Testis (tissue), 3 donors: ENCODE data around the gene HOXA3. TPM values are rescaled to one million over a fixed set of nuclear protein-coding genes. Genes with fewer than 3 reads are reported as not detected.
A peak's percentile ranks its signal among the peaks of the same experiment; 100 is the strongest.

ENCODE experiments used
- DNase-seq: peaks from one replicate; pipeline ENCODE4 v3.0.0-alpha.2; 2019
- H3K27ac ChIP-seq, 2 donors: fragments of 200-600 bp; sonication (generic); one replicate each; pipeline ENCODE4 v1.5.1; 2019
- H3K27me3 ChIP-seq: fragments of 200-600 bp; sonication (generic); one replicate; pipeline ENCODE4 v1.5.1; 2019
- H3K36me3 ChIP-seq: fragments of 200-600 bp; sonication (generic); one replicate; pipeline ENCODE4 v1.5.1; 2017; ENCODE audit warnings: low read depth; ENCODE audit errors: missing control alignments
- H3K4me1 ChIP-seq: fragments of 200-600 bp; sonication (generic); one replicate; pipeline ENCODE4 v1.5.1; 2019
- H3K4me3 ChIP-seq, 2 donors: fragments of 200-600 bp; sonication (generic); one replicate each; pipeline ENCODE4 v1.5.1; 2017 to 2019
- H3K9me3 ChIP-seq: fragments of 200-600 bp; sonication (generic); one replicate; pipeline ENCODE4 v1.5.1; 2017
- POLR2A ChIP-seq: fragments of 450-650 bp; IDR thresholded peaks from one replicate; pipeline ENCODE4 v1.6.1; 2017; ENCODE audit warnings: antibody characterized with exemption, mild to moderate bottlenecking, moderate library complexity
- WGBS, 2 donors: methylation state at CpG; one replicate each; pipeline ENCODE4 v1.1.5; 2018; 5-methylcytosine and 5-hydroxymethylcytosine counted together
- intact Hi-C: fragments of 100-400 bp; cut with DNase I; formaldehyde crosslinking; loops from one replicate; pipeline ENCODE4 v1.15.1; 2023; ENCODE audit warnings: low total_unique reads
- polyA plus RNA-seq: library from polyadenylated mRNA; stranded (reverse); fragments of 350-450 nt; fragmentation: Illumina TruSeq; extraction: RNeasy Lipid Tissue Mini Kit (QIAGEN cat#74804); gene quantifications from one replicate; pipeline ENCODE4 v1.2.3, GENCODE V29; 2014; ENCODE audit warnings: low read depth, low replicate concordance; ENCODE audit not compliant: insufficient read depth
- total RNA-seq, 2 donors: library from RNA; depleted of rRNA; stranded (reverse); fragments of >200 nt; gene quantifications; one replicate each; pipeline ENCODE4 v1.2.3, GENCODE V29; 2016
- TF ChIP-seq, protein P1 (sequence below), 3 experiments: fragments of 450-650 bp in 2 of 3; fragments of 200-600 bp in 1 of 3; sonication (generic) in 1 of 3; IDR thresholded peaks; one replicate each; pipeline ENCODE4 v1.5.1; 2016 to 2019; ENCODE audit warnings: antibody characterized with exemption in 3 of 3, mild to moderate bottlenecking in 2 of 3, moderate library complexity in 1 of 3

Gene HOXA3
- total and polyA plus RNA-seq, 3 donors from 2014 or later: 0.93 to 2.8 (median 2.4) TPM

GRCh38 chr7:27188386-27189294 lies 36.3 kb upstream of the HOXA3 start:
- peaks cover 8% of the 10 kb centered on the region for H3K27me3 ChIP-seq
- no peak for TF ChIP-seq POLR2A
- TF ChIP-seq, protein P1, sequence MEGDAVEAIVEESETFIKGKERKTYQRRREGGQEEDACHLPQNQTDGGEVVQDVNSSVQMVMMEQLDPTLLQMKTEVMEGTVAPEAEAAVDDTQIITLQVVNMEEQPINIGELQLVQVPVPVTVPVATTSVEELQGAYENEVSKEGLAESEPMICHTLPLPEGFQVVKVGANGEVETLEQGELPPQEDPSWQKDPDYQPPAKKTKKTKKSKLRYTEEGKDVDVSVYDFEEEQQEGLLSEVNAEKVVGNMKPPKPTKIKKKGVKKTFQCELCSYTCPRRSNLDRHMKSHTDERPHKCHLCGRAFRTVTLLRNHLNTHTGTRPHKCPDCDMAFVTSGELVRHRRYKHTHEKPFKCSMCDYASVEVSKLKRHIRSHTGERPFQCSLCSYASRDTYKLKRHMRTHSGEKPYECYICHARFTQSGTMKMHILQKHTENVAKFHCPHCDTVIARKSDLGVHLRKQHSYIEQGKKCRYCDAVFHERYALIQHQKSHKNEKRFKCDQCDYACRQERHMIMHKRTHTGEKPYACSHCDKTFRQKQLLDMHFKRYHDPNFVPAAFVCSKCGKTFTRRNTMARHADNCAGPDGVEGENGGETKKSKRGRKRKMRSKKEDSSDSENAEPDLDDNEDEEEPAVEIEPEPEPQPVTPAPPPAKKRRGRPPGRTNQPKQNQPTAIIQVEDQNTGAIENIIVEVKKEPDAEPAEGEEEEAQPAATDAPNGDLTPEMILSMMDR (IDR thresholded peaks at IDR 0.05): no peak
- intact Hi-C loops: no loop called here
- no peak overlapping the region for H3K27ac ChIP-seq
- no peaks in the 10 kb centered on the region for H3K36me3 ChIP-seq
- 6 to 9% methylated on average over 44 to 49 of the region's 49 CpGs for WGBS, 2 donors
- DNase-seq: no peak
- H3K4me1 ChIP-seq: peaks cover 13% of the 10 kb centered on the region
- H3K4me3 ChIP-seq: peak overlapping the region in 1 of 2 donors; percentile 0
- H3K9me3 ChIP-seq: no peaks in the 10 kb centered on the region

- DNase-seq: no peak
- no peak for TF ChIP-seq POLR2A
- TF ChIP-seq, protein P1 (IDR thresholded peaks at IDR 0.05): no peak
- Histone ChIP-seq H3K4me3 (no peak overlapping the region), H3K36me3 (no peaks in the 10 kb centered on the region), H3K9me3 (no peaks in the 10 kb centered on the region), H3K4me1 (peaks cover 12% of the 10 kb centered on the region), H3K27ac (no peak overlapping the region), H3K27me3 (peaks cover 8% of the 10 kb centered on the region)
- intact Hi-C loops: no loop called here
- 9 to 14% methylated on average over 18 to 46 of the region's 46 CpGs for WGBS, 2 donors
Measured at GRCh38 chr7:27187475-27188385, 35.3 kb upstream of the HOXA3 start.

DNA sequence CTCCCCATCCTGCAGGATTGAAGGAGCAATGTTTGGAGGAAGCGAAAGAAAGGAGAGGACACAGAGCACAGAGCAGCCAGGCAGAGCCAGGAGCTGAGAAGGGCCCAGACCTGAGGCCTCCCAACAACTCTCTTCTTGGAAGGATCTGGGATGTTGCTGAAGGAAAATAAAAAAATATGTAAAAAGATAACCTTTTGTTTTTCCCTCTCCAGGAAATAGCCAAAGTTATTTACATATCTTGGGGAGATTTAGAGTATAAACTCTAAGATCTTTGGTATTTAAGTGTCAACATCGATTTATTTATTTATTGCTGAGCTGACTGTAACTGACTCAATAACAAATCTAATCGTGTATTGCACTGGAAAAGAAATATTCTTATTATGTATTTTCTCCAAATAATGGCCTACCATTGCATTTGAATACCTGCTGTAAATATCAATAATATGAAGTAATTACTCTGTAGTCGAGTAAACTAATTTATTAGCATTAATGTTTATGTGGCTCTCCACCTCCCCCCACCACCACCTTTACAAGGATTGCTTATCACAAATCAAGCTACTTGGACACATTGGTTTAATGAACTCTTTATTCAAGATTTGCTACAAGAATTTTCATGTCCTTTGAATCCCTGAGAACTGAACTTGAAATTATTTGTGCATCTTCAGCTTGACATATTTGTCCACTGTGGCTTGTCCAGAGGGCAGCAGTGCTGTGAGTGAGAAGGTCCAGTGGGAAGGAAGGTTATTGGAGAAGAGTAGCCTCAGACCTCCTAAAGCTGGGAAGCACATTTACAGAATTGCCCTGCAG lies 34.5 kb upstream of the HOXA3 start:
- WGBS, 2 donors: 38% methylated on average over 4 of the region's 4 CpGs
- Histone ChIP-seq H3K27ac (no peak overlapping the region), H3K9me3 (no peaks in the 10 kb centered on the region), H3K4me3 (no peak overlapping the region), H3K27me3 (peaks cover 8% of the 10 kb centered on the region), H3K36me3 (no peaks in the 10 kb centered on the region), H3K4me1 (peaks cover 7% of the 10 kb centered on the region)
- TF ChIP-seq, protein P1 (IDR thresholded peaks at IDR 0.05): no peak
- TF ChIP-seq POLR2A: no peak
- intact Hi-C loops: no loop called here
- no peak for DNase-seq

- intact Hi-C loops: no loop called here
- no peak overlapping the region for H3K27ac ChIP-seq
- DNase-seq: peak; percentile 6
- H3K4me3 ChIP-seq: no peak overlapping the region
- WGBS, 2 donors: 8 to 9% methylated on average over 17 to 24 of the region's 24 CpGs
- peaks cover 8% of the 10 kb centered on the region for H3K27me3 ChIP-seq
- TF ChIP-seq, protein P1 (IDR thresholded peaks at IDR 0.05): no peak
- no peak for TF ChIP-seq POLR2A
- H3K4me1 ChIP-seq: peaks cover 7% of the 10 kb centered on the region
- no peaks in the 10 kb centered on the region for H3K9me3 ChIP-seq
- H3K36me3 ChIP-seq: no peaks in the 10 kb centered on the region
Measured at GRCh38 chr7:27185854-27186667, 33.7 kb upstream of the HOXA3 start.
